Coronary artery (tissue), 2 donors: Measurements from ENCODE around the gene INPP5A.

Experiments used
- DNase-seq: peaks from one replicate; pipeline ENCODE4 v3.0.0-alpha.2; 2017; ENCODE audit warnings: low spot score
- H3K27ac ChIP-seq, 2 donors: fragments of 200-600 bp; sonication (generic); one replicate each; pipeline ENCODE4 v1.5.1; 2016 to 2019
- H3K4me3 ChIP-seq: fragments of 200-600 bp; sonication (generic); 2 replicates; pipeline ENCODE4 v1.5.1; 2016; ENCODE audit warnings: mild to moderate bottlenecking, moderate library complexity
- CTCF ChIP-seq: fragments of 200-600 bp; sonication (generic); IDR thresholded peaks from one replicate; pipeline ENCODE4 v1.5.1; 2019; ENCODE audit warnings: antibody characterized with exemption

INPP5A gene

DNA sequence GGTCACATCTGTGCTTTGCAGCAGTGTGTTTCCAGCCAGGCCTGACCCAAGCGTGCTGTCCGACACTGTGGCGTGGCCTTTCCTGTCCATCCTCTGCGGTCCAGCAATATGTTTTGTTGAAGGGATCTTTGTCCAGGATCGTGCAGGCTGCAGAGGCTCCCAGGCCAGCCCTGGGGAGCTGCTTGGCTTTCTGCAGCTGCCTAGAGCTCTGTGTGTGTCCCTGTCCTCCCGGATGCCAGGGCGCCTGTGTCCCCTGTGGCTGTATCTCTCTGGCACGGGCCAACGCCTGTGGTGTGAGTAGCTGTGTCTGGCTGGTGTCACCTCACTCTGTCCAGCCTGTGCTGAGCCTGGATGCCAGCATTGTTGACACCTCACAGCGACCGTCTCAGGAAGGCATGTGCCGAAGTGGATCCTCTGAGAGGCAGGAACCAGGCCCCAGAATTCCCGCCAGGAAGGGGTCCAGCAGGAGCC is 94.5 kb downstream of the INPP5A start:
- TF ChIP-seq CTCF, result no peak
- no peak for DNase-seq
- peak overlapping the region; percentile 21 for H3K4me3 ChIP-seq
- peak overlapping the region; percentile 90 to 97 for H3K27ac ChIP-seq

GRCh38 chr10:132632851-132633684 is 95.5 kb downstream of the INPP5A start:
- no peak for TF ChIP-seq CTCF
- H3K4me3 ChIP-seq, result peak overlapping the region; percentile 25
- peak overlapping the region; percentile 90 to 97 for H3K27ac ChIP-seq
- no peak for DNase-seq

- Histone ChIP-seq H3K4me3 (no peak overlapping the region), H3K27ac (peak overlapping the region; percentile 90 to 97)
- TF ChIP-seq CTCF, result no peak
- DNase-seq, result no peak
These were observed 96.8 kb downstream of the INPP5A start for GRCh38 chr10:132634241-132634946.

GRCh38 chr10:132634947-132635271 is 97.3 kb downstream of the INPP5A start:
- peak overlapping the region; percentile 90 to 97 for H3K27ac ChIP-seq
- no peak for TF ChIP-seq CTCF
- DNase-seq, result no peak

DNA sequence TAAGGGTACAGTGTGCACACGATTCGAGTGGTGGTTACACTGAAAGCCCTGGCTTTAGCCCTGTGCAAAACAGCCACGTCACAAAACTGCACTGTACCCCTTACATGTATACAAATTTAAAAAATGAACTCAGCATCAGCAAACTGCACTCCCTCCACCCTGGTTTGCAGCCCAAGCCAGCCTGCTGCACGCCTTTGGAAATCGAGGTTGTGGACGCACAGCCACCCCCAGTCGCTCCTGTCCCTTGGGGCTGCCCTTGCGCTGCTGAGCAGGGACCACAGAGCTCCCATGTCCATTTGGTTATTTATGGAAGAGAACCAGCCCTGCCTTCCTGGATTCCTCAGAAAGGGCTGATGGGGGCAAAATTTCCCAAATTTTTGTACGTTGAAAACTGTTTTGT is 98.8 kb downstream of the INPP5A start:
- no peak overlapping the region for H3K4me3 ChIP-seq
- no peak for TF ChIP-seq CTCF
- H3K27ac ChIP-seq, result no peak overlapping the region
- no peak for DNase-seq

More at GRCh38 chr10:132634947-132635271, 97.3 kb downstream of the INPP5A start:
- no peak overlapping the region for H3K4me3 ChIP-seq

DNA sequence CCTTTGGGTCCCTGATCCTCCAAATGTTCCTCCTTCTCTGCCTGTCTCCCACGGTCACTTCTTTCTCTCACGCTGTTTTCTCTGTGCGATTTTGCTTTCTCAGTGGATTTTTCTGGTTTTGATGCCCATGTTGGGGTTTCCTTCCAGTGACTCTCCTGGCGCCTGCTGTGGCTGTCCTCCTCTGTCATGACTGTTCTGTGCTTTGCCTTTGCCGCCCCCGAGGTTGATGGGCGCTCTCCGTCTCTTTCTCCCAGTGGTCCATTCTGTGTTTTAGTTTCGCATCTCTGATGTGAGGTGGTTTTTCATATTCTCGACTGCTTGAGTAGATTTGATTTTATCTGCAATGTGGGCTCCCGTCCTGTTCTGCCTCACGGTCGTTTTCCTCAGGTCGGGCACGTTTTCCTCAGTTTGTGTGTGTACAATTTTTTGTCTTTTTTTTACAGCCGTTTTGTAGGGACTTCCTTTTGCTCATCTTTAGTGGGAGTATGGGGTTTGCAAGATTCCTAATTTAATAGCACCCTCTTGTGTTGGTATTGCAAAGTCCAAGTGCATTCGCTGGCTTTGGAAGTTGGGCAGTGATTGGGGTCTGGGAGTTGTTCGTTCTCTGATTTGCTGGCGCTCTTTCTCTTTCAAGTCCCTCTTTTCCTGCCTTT is 100.0 kb downstream of the INPP5A start:
- Histone ChIP-seq H3K4me3 (peak overlapping the region; percentile 6), H3K27ac (no peak overlapping the region)
- TF ChIP-seq CTCF, result peak; percentile 64
- peak; percentile 63 for DNase-seq
